HG03103 (cell line): Measurements from ENCODE around the gene DLGAP1.

ENCODE experiments used
- ATAC-seq: cut with Tn5 transposase; IDR thresholded peaks from one replicate; pipeline ENCODE4 v1.9.1; 2021; ENCODE audit warnings: low read depth; ENCODE audit not compliant: unreplicated experiment

The DLGAP1 gene

GRCh38 chr18:3451989-3452749, 1002.9 kb downstream of the DLGAP1 start:
- no peak for ATAC-seq

DNA sequence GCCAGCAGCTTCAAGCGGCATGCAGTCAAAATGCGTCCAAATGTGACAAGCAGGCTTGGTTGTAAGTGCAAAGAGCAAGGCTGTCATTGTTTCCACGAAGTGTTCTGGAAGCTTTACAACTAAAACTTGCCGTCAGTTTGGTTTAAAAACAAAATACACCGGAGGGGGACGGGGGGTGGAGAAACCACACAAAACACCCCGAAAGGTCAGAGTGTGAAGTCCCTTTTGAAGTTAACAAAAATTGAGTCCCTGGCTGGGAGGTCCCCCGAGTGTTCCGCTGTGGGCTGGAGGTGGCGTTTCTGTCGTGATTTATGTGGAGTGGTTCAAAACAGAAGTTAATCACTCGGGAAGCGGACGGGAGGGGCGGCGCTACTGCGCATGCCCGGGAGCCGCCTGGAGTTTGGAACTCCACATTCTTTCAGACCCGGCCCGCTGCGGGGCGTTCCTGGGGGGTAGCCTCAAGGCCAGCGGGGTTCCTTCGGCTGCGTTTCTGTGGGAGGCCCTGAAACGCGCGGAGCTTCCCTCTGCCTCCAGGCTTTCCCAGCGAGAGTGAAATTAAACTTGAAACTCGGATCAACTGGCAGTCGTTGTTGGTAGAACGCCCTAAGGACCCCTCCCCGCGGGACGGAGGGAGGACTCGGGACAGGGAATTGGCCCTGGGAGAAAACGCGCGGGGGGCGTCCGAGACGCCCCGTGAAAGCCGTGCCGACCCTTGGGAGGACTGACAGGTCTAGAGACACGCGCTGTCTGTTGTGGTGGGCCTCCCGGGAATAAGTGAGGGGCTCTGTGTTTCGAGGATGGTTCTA, 1003.7 kb downstream of the DLGAP1 start:
- no peak for ATAC-seq

DNA sequence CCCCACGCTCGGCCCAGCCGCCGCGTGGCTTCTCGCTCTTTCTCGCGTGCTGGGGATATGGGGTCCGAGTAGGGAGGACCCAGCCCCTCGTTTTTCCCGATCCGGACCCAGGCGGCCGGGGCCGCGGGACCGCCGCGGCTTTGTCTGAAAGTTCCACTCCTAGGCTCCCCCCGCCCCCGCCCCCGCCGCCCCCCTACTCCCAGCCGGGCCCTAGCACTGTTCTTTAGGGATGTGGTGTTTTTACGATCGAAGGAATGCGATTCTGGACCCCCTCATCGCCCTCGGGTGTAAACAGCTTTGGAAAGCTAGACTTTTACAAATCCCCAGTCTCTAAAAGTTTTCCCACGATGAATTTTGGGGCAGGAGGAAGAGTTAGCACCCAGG, 1004.3 kb downstream of the DLGAP1 start:
- no peak for ATAC-seq

GRCh38 chr18:3450012-3450798, 1004.9 kb downstream of the DLGAP1 start, which contains the start of gene TGIF1:
Gene TGIF1, plus strand, starts transcription at chr18:3450172. Its CDS starts 318 bp downstream, at chr18:3450490.
- ATAC-seq: no peak

- ATAC-seq: no peak
Measured at GRCh38 chr18:3449512-3450011, 1005.5 kb downstream of the DLGAP1 start.

GRCh38 chr18:3448838-3449511, 1006.1 kb downstream of the DLGAP1 start:
- peak; percentile 48 for ATAC-seq

GRCh38 chr18:3447895-3448837, 1006.9 kb downstream of the DLGAP1 start:
- ATAC-seq: peak; percentile 57

DNA sequence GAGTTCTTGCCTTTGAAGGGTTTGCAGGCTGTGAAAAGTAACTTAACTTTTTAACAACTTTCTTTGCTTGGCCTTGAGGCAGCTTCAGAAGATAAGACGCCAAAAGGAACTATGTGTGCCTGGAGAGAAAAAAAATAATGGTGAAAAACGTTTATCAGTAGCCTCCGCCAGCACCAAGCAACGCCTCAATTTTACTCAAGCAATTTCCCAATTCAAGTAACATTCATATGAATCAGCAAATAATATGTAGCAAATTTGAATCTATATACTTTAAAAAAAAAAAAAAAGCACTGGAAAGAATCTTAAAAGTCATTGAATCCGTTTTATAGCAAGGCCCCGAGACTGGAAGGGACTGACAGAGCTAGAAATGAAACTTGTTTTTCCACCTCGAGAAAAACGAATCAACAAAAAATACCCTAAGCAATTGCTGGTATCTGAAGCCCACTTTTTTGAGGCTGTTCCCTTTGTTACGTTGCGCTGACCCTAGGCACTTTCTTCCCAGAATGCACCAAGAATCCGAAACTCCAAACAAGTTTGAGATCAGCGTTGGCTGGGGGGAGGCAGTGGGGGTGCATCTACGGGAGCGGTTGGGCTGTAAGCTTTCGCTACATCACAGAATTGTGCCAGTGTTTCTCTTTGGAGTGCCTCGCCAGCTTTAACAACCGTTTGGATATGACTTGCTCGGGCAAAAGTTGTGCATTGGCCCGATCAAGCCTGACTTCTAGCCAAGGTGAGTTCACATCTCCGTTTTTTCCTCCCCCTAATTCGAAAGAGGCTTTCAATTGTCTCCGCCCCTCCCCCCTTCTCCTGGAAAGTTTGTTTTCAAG, 1007.8 kb downstream of the DLGAP1 start:
- no peak for ATAC-seq
